Mesendoderm (in vitro differentiated cells): ENCODE results near the gene SNTB2. TPM values are rescaled to one million over a fixed set of nuclear protein-coding genes. Genes with fewer than 3 reads are reported as not detected.

Experiments used
- DNase-seq: peaks from one replicate; pipeline ENCODE4 v3.0.0; 2013
- H2AK5ac ChIP-seq: 2 replicates; pipeline ENCODE4 v1.6.1; 2013; ENCODE audit warnings: low read length, inconsistent platforms
- H2BK120ac ChIP-seq: 2 replicates; pipeline ENCODE4 v1.6.1; 2013; ENCODE audit warnings: low read depth, mild to moderate bottlenecking, low read length, moderate library complexity, mixed read lengths
- H2BK15ac ChIP-seq: replicated peaks from 2 replicates; pipeline ENCODE4 v1.6.1; 2013; ENCODE audit warnings: low read depth, mild to moderate bottlenecking, moderate library complexity
- H2BK5ac ChIP-seq: 2 replicates; pipeline ENCODE4 v1.6.1; 2013; ENCODE audit warnings: low read length, inconsistent platforms
- H3K18ac ChIP-seq: 2 replicates; pipeline ENCODE4 v1.6.1; 2013; ENCODE audit warnings: mild to moderate bottlenecking, low read length, mixed read lengths
- H3K23ac ChIP-seq: one replicate; pipeline ENCODE4 v1.6.1; 2013; ENCODE audit warnings: low read length
- H3K27ac ChIP-seq: 2 replicates; pipeline ENCODE4 v1.5.1; 2013; ENCODE audit warnings: low read depth, mild to moderate bottlenecking, inconsistent platforms, low read length, moderate library complexity
- H3K27me3 ChIP-seq: 2 replicates; pipeline ENCODE4 v1.6.1; 2013; ENCODE audit warnings: low read length, control low read depth, mild to moderate bottlenecking, inconsistent platforms; ENCODE audit not compliant: insufficient read depth, poor library complexity
- H3K36me3 ChIP-seq: 2 replicates; pipeline ENCODE4 v1.6.1; 2013; ENCODE audit warnings: low read length, inconsistent platforms; ENCODE audit not compliant: control insufficient read depth, insufficient read depth
- H3K4ac ChIP-seq: one replicate; pipeline ENCODE4 v1.6.1; 2013; ENCODE audit warnings: low read depth, mild to moderate bottlenecking, low read length, moderate library complexity
- H3K4me1 ChIP-seq: 2 replicates; pipeline ENCODE4 v1.6.1; 2013; ENCODE audit warnings: low read depth, low read length, inconsistent platforms; ENCODE audit not compliant: control insufficient read depth
- H3K4me2 ChIP-seq: 2 replicates; pipeline ENCODE4 v1.6.1; 2013; ENCODE audit warnings: low read length
- H3K4me3 ChIP-seq: 2 replicates; pipeline ENCODE4 v1.5.1; 2013; ENCODE audit warnings: mild to moderate bottlenecking, low read length
- H3K56ac ChIP-seq: one replicate; pipeline ENCODE4 v1.6.1; 2013; ENCODE audit warnings: low read length
- H3K79me1 ChIP-seq: 2 replicates; pipeline ENCODE4 v1.6.1; 2013; ENCODE audit warnings: low read length, inconsistent platforms
- H3K79me2 ChIP-seq: 2 replicates; pipeline ENCODE4 v1.6.1; 2013; ENCODE audit warnings: mild to moderate bottlenecking, low read length; ENCODE audit not compliant: control insufficient read depth, insufficient read depth
- H3K9ac ChIP-seq: 2 replicates; pipeline ENCODE4 v1.6.1; 2013; ENCODE audit warnings: low read length, inconsistent platforms
- H4K5ac ChIP-seq: one replicate; pipeline ENCODE4 v1.6.1; 2013; ENCODE audit warnings: low read length
- H4K8ac ChIP-seq: one replicate; pipeline ENCODE4 v1.6.1; 2013; ENCODE audit warnings: low read depth, mild to moderate bottlenecking, control low read depth, low read length, moderate library complexity
- WGBS: extraction: QIAGEN DNeasy Blood & Tissue Kit; methylation state at CpG from one replicate; pipeline ENCODE4 v1.1.7; 2013; ENCODE audit warnings: low lambda C conversion rate, missing lambda C conversion rate; ENCODE audit not compliant: insufficient coverage; ENCODE audit errors: extremely low coverage; 5-methylcytosine and 5-hydroxymethylcytosine counted together
- small RNA-seq: library from polyadenylated mRNA; stranded (forward); fragments of <200 nt; extraction: miRNeasy Mini kit (QIAGEN cat#:217004); gene quantifications from one replicate; pipeline ENCODE3, GENCODE V24; 2013; ENCODE audit not compliant: insufficient read depth

Gene SNTB2

DNA sequence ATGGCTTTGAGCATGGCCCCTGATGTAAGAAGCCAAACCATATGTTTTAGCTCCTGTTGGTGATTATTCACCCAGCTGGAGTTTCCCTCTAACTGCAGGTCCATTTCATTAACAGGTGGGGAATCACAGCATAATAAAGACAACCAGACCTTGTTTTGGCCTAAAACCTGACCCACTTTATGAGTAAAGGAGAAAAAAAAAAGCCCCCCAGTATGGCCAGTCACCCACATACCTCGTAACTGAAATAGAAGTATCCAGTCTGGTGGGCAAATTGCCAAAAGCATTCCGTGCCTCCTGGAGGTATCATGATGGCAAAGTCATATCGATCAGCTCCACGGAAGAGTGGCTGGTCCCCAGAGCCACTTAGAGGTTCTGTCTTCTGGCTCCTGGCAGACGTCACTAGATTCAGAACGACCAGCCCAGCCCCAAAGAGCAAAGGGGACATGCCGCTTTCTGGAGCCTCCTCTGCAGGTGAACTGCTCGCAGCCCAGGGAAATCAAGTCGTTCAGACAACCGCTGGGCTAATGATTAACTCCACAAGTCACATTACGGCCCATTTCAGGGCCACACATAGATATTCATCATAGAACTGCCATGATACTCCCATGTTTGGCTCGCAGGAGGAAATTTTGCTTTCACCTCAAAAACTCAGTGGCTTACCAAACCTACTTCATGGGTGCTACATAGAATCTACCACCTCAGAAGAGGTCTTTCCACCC lies 164.5 kb downstream of the SNTB2 start, which contains the start of gene TMED6:
Gene TMED6 (minus strand): TSS at position 478 of the 719 bp plus-strand sequence. CDS start 33 bp downstream, at position 445.
- no peak within 1 kb of the TSS for H2BK5ac ChIP-seq
- H4K5ac ChIP-seq = no peak within 1 kb of the TSS
- H3K4me1 ChIP-seq = no peaks in the 10 kb centered on the region
- H2AK5ac ChIP-seq = no peak within 1 kb of the TSS
- WGBS = no CpG with 5 or more reads among the region's 12 CpGs
- peaks cover 3% of the 10 kb centered on the region for H3K36me3 ChIP-seq
- no peak within 1 kb of the TSS for H3K4me2 ChIP-seq
- H3K79me2 ChIP-seq = no peaks in the 10 kb centered on the region
- H3K4me3 ChIP-seq = no peak within 1 kb of the TSS
- H3K18ac ChIP-seq = no peak within 1 kb of the TSS
- H3K56ac ChIP-seq = no peak within 1 kb of the TSS
- H4K8ac ChIP-seq = no peak within 1 kb of the TSS
- H3K9ac ChIP-seq = no peak within 1 kb of the TSS
- no peak for DNase-seq
- no peak within 1 kb of the TSS for H2BK120ac ChIP-seq
- no peaks in the 10 kb centered on the region for H3K79me1 ChIP-seq
- H3K4ac ChIP-seq = no peak within 1 kb of the TSS
- H2BK15ac ChIP-seq = no peak within 1 kb of the TSS
- H3K27ac ChIP-seq = no peak within 1 kb of the TSS
- H3K23ac ChIP-seq = no peak within 1 kb of the TSS
- H3K27me3 ChIP-seq = no peaks in the 10 kb centered on the region

Small RNA genes lying within 50 kb of the gene (small RNA-seq; reads per million reads assigned to genes)
- not detected for gene RF00019
- gene RNU6-22P = not detected
